ENCODE results near the gene RPL18A. TPM values are rescaled to one million over a fixed set of nuclear protein-coding genes. Genes with fewer than 3 reads are reported as not detected.

RPL18A gene
- total and polyA plus RNA-seq, 2 donors from 2014 or later = 1,282 to 1,707 TPM

GRCh38 chr19:17830567-17831418 lies 28.9 kb upstream of the RPL18A start:
- H3K4me1 ChIP-seq (ENCODE audit: control insufficient read depth in 2 of 3, insufficient read depth in 2 of 3, low read depth in 1 of 3, low read length in 3 of 3) = no peaks in the 10 kb centered on the region
- TF ChIP-seq, protein P1, sequence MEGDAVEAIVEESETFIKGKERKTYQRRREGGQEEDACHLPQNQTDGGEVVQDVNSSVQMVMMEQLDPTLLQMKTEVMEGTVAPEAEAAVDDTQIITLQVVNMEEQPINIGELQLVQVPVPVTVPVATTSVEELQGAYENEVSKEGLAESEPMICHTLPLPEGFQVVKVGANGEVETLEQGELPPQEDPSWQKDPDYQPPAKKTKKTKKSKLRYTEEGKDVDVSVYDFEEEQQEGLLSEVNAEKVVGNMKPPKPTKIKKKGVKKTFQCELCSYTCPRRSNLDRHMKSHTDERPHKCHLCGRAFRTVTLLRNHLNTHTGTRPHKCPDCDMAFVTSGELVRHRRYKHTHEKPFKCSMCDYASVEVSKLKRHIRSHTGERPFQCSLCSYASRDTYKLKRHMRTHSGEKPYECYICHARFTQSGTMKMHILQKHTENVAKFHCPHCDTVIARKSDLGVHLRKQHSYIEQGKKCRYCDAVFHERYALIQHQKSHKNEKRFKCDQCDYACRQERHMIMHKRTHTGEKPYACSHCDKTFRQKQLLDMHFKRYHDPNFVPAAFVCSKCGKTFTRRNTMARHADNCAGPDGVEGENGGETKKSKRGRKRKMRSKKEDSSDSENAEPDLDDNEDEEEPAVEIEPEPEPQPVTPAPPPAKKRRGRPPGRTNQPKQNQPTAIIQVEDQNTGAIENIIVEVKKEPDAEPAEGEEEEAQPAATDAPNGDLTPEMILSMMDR (IDR thresholded peaks at IDR 0.05; ENCODE audit: borderline replicate concordance, extremely low read depth, insufficient read depth) = no peak
- H3K36me3 ChIP-seq (ENCODE audit: control insufficient read depth in 2 of 3, insufficient read depth in 3 of 3, low read length in 3 of 3) = no peaks in the 10 kb centered on the region
- H3K27me3 ChIP-seq (ENCODE audit: control insufficient read depth, insufficient read depth, low read length) = no peaks in the 10 kb centered on the region
- DNase-seq (peak; percentile 87 to 95 (median 94)), FAIRE-seq (no peak)
- H3K9me3 ChIP-seq (ENCODE audit: control insufficient read depth in 2 of 3, insufficient read depth in 1 of 3, low read length in 3 of 3) = no peaks in the 10 kb centered on the region
- intact Hi-C loops (cut with DNase I) = no loop called here
- peak overlapping the region in 1 of 3 donors; percentile 49 for H3K4me3 ChIP-seq (ENCODE audit: low read length in 3 of 3)
- no peak overlapping the region for H3K9ac ChIP-seq (ENCODE audit: low read length in 3 of 3)
- peak overlapping the region in 1 of 2 donors; percentile 28 for H3K27ac ChIP-seq (ENCODE audit: low read depth in 2 of 2, low read length in 2 of 2)

DNA sequence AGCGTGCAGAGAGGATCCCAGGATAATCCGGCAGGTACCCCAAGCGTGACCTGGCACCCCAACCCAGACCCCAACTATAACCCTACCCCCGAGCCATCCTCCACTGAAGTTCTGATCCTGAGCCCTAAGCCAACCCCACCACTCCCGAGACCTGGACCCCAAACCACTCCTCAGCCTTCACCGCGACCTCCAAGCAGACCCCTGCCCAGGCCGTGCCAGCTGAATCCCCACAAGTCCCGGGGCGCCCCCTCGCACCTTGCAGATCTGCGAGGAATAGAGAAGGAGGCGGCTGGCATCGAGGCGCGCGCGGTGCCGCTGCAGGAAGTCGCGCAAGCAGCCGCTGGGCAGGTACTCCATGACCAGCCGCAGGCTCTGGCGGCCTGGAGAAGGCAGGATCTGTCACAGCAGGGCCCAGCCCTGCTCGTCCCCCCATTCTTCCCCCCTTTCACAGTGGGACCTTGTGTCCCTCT lies 28.3 kb upstream of the RPL18A start:
- DNase-seq (peak in 2 of 5 donors; percentile 16 to 80), FAIRE-seq (no peak)
- no peaks in the 10 kb centered on the region for H3K36me3 ChIP-seq (ENCODE audit: control insufficient read depth in 2 of 3, insufficient read depth in 3 of 3, low read length in 3 of 3)
- no peak overlapping the region for H3K4me3 ChIP-seq (ENCODE audit: low read length in 3 of 3)
- intact Hi-C loops (cut with DNase I) = no loop called here
- no peaks in the 10 kb centered on the region for H3K9me3 ChIP-seq (ENCODE audit: control insufficient read depth in 2 of 3, insufficient read depth in 1 of 3, low read length in 3 of 3)
- H3K27me3 ChIP-seq (ENCODE audit: control insufficient read depth, insufficient read depth, low read length) = no peaks in the 10 kb centered on the region
- no peak overlapping the region for H3K9ac ChIP-seq (ENCODE audit: low read length in 3 of 3)
- TF ChIP-seq, protein P1 (IDR thresholded peaks at IDR 0.05; ENCODE audit: borderline replicate concordance, extremely low read depth, insufficient read depth) = no peak
- no peaks in the 10 kb centered on the region for H3K4me1 ChIP-seq (ENCODE audit: control insufficient read depth in 2 of 3, insufficient read depth in 2 of 3, low read depth in 1 of 3, low read length in 3 of 3)
- H3K27ac ChIP-seq (ENCODE audit: low read depth in 2 of 2, low read length in 2 of 2) = no peak overlapping the region

- DNase-seq = no peak
- Histone ChIP-seq H3K27me3 (ENCODE audit: control insufficient read depth, insufficient read depth, low read length) (no peaks in the 10 kb centered on the region), H3K36me3 (ENCODE audit: control insufficient read depth in 2 of 3, insufficient read depth in 3 of 3, low read length in 3 of 3) (no peaks in the 10 kb centered on the region), H3K4me1 (ENCODE audit: control insufficient read depth in 2 of 3, insufficient read depth in 2 of 3, low read depth in 1 of 3, low read length in 3 of 3) (no peaks in the 10 kb centered on the region), H3K27ac (ENCODE audit: low read depth in 2 of 2, low read length in 2 of 2) (no peak overlapping the region), H3K9me3 (ENCODE audit: control insufficient read depth in 2 of 3, insufficient read depth in 1 of 3, low read length in 3 of 3) (no peaks in the 10 kb centered on the region), H3K4me3 (ENCODE audit: low read length in 3 of 3) (no peak overlapping the region), H3K9ac (ENCODE audit: low read length in 3 of 3) (no peak overlapping the region)
- intact Hi-C loops (cut with DNase I) = no loop called here
- TF ChIP-seq, protein P1 (IDR thresholded peaks at IDR 0.05; ENCODE audit: borderline replicate concordance, extremely low read depth, insufficient read depth) = no peak
- FAIRE-seq = no peak
Measured at GRCh38 chr19:17832443-17833208, 27.1 kb upstream of the RPL18A start.

All from kidney (tissue), 14 donors.